H1 (cell line): ENCODE results near the gene CHCHD6.

ENCODE experiments used
- CTCF ChIP-seq, 3 experiments: IDR thresholded peaks; 1 replicate in 2 of 3; 2 replicates in 1 of 3; pipeline versions ENCODE4 v1.5.1 to v1.6.1; 2011; ENCODE audit warnings: low read length in 3 of 3, mild to moderate bottlenecking in 3 of 3, inconsistent platforms in 2 of 3, low read depth in 1 of 3, moderate library complexity in 1 of 3; ENCODE audit not compliant: insufficient read depth in 1 of 3; ENCODE audit errors: control extremely low read depth in 1 of 3
- HDAC2 ChIP-seq, 2 experiments: fragments of 300-600 bp in 1 of 2; sonication (generic) in 1 of 2; IDR thresholded peaks; 2 replicates each; pipeline ENCODE4 v1.6.1; 2011 to 2012; ENCODE audit warnings: low read depth in 2 of 2, low read length in 2 of 2, mild to moderate bottlenecking in 2 of 2, moderate library complexity in 2 of 2, borderline replicate concordance in 1 of 2, inconsistent platforms in 1 of 2
- JUN ChIP-seq: IDR thresholded peaks from 2 replicates; pipeline ENCODE4 v1.6.1; 2011; ENCODE audit warnings: low read depth, mild to moderate bottlenecking, improper control_type of control experiment, low read length
- PHF8 ChIP-seq: fragments of 200-600 bp; sonication (generic); conservative IDR thresholded peaks from 2 replicates; pipeline ENCODE4 v1.7.1; 2012; ENCODE audit warnings: low read depth, mild to moderate bottlenecking, inconsistent platforms, low read length, moderate library complexity
- RAD21 ChIP-seq, 2 experiments: IDR thresholded peaks in 1 of 2; conservative IDR thresholded peaks in 1 of 2; 2 replicates each; pipeline ENCODE4 v1.6.1; 2011; ENCODE audit warnings: low read depth in 2 of 2, low read length in 2 of 2, improper control_type of control experiment in 1 of 2, inconsistent platforms in 1 of 2, mild to moderate bottlenecking in 1 of 2, moderate library complexity in 1 of 2
- SUZ12 ChIP-seq: fragments of 200-600 bp; sonication (generic); IDR thresholded peaks from 2 replicates; pipeline ENCODE4 v1.6.1; 2012; ENCODE audit warnings: mild to moderate bottlenecking, inconsistent platforms, low read length, moderate library complexity, mixed read lengths
- TF ChIP-seq, protein P1 (sequence below): IDR thresholded peaks from 2 replicates; pipeline ENCODE4 v1.6.1; 2011; ENCODE audit warnings: low read length, improper control_type of control experiment
- TF ChIP-seq, protein P2 (sequence below): IDR thresholded peaks from 2 replicates; pipeline ENCODE4 v1.6.1; 2011; ENCODE audit warnings: low read depth, mild to moderate bottlenecking, low read length; ENCODE audit not compliant: insufficient read depth

- TF ChIP-seq RAD21 (IDR thresholded peaks at IDR 0.05 in 1 of 2, conservative IDR thresholded peaks at IDR 0.05 in 1 of 2; ENCODE audit: low read depth in 2 of 2, low read length in 2 of 2) = no peak
- TF ChIP-seq PHF8 = no peak
- TF ChIP-seq, protein P1, sequence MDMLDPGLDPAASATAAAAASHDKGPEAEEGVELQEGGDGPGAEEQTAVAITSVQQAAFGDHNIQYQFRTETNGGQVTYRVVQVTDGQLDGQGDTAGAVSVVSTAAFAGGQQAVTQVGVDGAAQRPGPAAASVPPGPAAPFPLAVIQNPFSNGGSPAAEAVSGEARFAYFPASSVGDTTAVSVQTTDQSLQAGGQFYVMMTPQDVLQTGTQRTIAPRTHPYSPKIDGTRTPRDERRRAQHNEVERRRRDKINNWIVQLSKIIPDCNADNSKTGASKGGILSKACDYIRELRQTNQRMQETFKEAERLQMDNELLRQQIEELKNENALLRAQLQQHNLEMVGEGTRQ = no peak
- TF ChIP-seq HDAC2 (IDR thresholded peaks at IDR 0.05; ENCODE audit: borderline replicate concordance in 1 of 2, low read depth in 2 of 2, low read length in 2 of 2) = no peak
- no peak for TF ChIP-seq CTCF (IDR thresholded peaks at IDR 0.05; ENCODE audit: control extremely low read depth in 1 of 3, insufficient read depth in 1 of 3, low read depth in 1 of 3, low read length in 3 of 3)
- TF ChIP-seq, protein P2, sequence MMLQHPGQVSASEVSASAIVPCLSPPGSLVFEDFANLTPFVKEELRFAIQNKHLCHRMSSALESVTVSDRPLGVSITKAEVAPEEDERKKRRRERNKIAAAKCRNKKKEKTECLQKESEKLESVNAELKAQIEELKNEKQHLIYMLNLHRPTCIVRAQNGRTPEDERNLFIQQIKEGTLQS = no peak
- TF ChIP-seq JUN = no peak
- TF ChIP-seq SUZ12 = no peak
These were observed 305.5 kb downstream of the CHCHD6 start for GRCh38 chr3:127009531-127009930.
